AG04450 (cell line): Measurements from ENCODE around the gene NLRP14. TPM values are rescaled to one million over a fixed set of nuclear protein-coding genes. Genes with fewer than 3 reads are reported as not detected.

Experiments used
- CTCF ChIA-PET: fragments of 300-600, 350-600 bp; formaldehyde crosslinking; extraction: SDS; loops from one replicate; lab custom pipeline; 2022; ENCODE audit warnings: antibody characterized with exemption, inconsistent platforms; lab: Charles Lee
- POLR2A ChIA-PET: fragments of 350-600 bp; formaldehyde crosslinking; extraction: SDS; loops from one replicate; lab custom pipeline; 2021; ENCODE audit warnings: antibody characterized with exemption, inconsistent platforms; lab: Yijun Ruan, JAX
- DNase-seq: peaks from one replicate; pipeline ENCODE4 v3.0.0-alpha.2; 2011; ENCODE audit warnings: low read depth, low spot score
- H3K27ac ChIP-seq: one replicate; pipeline ENCODE4 v1.5.1; 2012; ENCODE audit warnings: low read depth, low read length, control low read depth
- H3K27me3 ChIP-seq: one replicate; pipeline ENCODE4 v1.6.0; 2012; ENCODE audit warnings: low read length; ENCODE audit not compliant: control insufficient read depth, insufficient read depth
- H3K4me3 ChIP-seq: 2 replicates; pipeline ENCODE4 v1.5.1; 2011; ENCODE audit warnings: mild to moderate bottlenecking, low read depth, low read length, control low read depth
- H3K9me3 ChIP-seq: 2 replicates; pipeline ENCODE4 v1.5.1; 2012; ENCODE audit warnings: low read length; ENCODE audit not compliant: control insufficient read depth, insufficient read depth
- polyA plus RNA-seq: library from polyadenylated mRNA; depleted of rRNA; stranded (reverse); fragments of >200 nt; gene quantifications from 2 replicates; pipeline ENCODE4 v1.2.3, GENCODE V29; 2011
- TF ChIP-seq, protein P1 (sequence below): IDR thresholded peaks from 2 replicates; pipeline ENCODE4 v1.5.1; 2011; ENCODE audit warnings: low read depth, low read length, control low read depth, inconsistent platforms

Gene NLRP14
- polyA plus RNA-seq, 1 experiment: 0.06 TPM

DNA sequence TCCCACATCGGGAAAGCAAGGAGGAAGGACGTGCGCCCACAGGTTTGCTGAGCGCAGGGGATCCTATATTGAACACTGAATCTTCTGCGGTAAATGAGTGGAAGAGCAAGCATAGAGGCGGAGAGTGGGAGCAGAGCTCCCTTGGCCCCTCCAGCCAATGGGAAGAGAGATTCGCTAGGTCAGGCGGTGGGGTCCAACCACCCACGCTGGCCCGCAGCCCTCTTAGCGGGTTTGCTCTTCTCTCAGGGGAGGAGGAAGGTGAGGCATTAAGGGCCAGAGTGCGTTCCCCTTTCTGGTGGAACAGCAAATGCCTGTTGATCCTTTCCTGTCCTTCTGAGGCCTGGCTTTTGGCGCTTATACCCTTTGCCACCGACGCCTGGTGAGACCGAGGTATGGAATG, 10.6 kb downstream of the NLRP14 start:
- TF ChIP-seq, protein P1, sequence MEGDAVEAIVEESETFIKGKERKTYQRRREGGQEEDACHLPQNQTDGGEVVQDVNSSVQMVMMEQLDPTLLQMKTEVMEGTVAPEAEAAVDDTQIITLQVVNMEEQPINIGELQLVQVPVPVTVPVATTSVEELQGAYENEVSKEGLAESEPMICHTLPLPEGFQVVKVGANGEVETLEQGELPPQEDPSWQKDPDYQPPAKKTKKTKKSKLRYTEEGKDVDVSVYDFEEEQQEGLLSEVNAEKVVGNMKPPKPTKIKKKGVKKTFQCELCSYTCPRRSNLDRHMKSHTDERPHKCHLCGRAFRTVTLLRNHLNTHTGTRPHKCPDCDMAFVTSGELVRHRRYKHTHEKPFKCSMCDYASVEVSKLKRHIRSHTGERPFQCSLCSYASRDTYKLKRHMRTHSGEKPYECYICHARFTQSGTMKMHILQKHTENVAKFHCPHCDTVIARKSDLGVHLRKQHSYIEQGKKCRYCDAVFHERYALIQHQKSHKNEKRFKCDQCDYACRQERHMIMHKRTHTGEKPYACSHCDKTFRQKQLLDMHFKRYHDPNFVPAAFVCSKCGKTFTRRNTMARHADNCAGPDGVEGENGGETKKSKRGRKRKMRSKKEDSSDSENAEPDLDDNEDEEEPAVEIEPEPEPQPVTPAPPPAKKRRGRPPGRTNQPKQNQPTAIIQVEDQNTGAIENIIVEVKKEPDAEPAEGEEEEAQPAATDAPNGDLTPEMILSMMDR: no peak
- Histone ChIP-seq H3K27ac (no peak overlapping the region), H3K4me3 (no peak overlapping the region), H3K27me3 (peaks cover 11% of the 10 kb centered on the region), H3K9me3 (no peaks in the 10 kb centered on the region)
- CTCF ChIA-PET: no interaction called here
- POLR2A ChIA-PET: no interaction called here
- DNase-seq: no peak

DNA sequence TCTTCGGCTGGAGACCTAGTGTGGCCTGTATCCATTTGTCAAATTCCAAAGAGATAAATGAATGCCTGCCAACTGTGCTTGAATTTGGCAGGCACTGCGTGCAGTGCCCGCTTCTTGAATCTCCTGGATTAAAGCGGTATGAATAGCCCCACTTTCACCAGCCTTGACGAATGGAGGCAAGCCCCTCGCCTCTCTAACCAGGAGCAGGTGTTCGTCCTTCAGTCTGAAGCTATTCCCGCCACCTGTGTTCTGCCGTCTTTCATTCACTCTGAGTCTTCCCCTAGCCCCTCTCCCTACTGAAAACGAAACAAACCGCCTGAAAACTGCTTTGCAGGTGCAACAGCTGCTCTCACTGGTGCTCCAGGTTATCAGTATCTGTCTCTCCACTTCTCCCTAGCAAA, 11.2 kb downstream of the NLRP14 start:
- DNase-seq: no peak
- Histone ChIP-seq H3K27me3 (peaks cover 11% of the 10 kb centered on the region), H3K9me3 (no peaks in the 10 kb centered on the region), H3K4me3 (no peak overlapping the region), H3K27ac (no peak overlapping the region)
- ChIA-PET CTCF (no interaction called here), POLR2A (no interaction called here)
- TF ChIP-seq, protein P1: no peak

DNA sequence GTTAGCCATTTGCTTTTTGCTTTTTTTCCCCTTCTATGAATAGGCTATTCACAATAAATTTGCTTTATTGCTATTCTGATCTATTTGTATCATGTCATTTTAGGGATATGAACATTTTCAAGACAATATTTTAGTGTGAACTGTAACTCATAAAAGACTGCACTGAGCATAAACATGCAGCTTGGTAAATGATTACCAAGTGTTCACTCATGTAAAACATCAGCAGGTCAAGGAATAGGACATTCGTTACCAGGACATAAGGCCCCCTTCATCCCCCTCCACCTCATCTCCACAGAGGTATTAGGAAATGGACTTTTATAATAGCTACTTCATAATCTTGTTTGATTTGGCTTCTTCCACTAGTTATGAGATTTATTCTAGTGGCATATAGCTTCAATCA, 12.4 kb downstream of the NLRP14 start:
- H3K9me3 ChIP-seq: no peaks in the 10 kb centered on the region
- POLR2A ChIA-PET: no interaction called here
- TF ChIP-seq, protein P1: no peak
- H3K27ac ChIP-seq: no peak overlapping the region
- H3K27me3 ChIP-seq: peaks cover 13% of the 10 kb centered on the region
- CTCF ChIA-PET: interaction anchor here (1.0 kb wide), 1 partner anchor 220 kb away, joined by 3 read pairs; no protein-coding TSS in a partner anchor
- no peak for DNase-seq
- H3K4me3 ChIP-seq: no peak overlapping the region

DNA sequence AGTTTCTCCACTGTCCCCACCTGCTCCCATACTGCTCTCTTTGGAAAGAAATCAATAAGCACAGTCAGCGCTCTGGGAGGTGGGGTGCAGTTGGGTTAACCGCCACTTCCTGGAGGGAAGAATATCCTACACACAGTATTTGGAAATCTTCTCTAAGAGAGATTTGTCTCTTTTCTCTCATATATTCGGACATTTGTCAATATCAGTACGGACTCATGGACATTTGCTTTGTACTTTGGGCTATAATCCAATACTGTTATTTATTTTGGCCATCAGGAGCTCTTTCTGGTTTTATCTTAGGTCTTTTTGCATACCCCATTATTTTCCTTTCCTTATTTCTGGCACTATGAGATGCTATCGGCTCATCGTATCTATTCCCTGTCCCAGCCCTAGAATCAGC, 13.7 kb downstream of the NLRP14 start:
- CTCF ChIA-PET: no interaction called here
- H3K27me3 ChIP-seq: peaks cover 15% of the 10 kb centered on the region
- TF ChIP-seq, protein P1: no peak
- POLR2A ChIA-PET: no interaction called here
- no peak overlapping the region for H3K27ac ChIP-seq
- DNase-seq: no peak
- H3K9me3 ChIP-seq: no peaks in the 10 kb centered on the region
- no peak overlapping the region for H3K4me3 ChIP-seq

DNA sequence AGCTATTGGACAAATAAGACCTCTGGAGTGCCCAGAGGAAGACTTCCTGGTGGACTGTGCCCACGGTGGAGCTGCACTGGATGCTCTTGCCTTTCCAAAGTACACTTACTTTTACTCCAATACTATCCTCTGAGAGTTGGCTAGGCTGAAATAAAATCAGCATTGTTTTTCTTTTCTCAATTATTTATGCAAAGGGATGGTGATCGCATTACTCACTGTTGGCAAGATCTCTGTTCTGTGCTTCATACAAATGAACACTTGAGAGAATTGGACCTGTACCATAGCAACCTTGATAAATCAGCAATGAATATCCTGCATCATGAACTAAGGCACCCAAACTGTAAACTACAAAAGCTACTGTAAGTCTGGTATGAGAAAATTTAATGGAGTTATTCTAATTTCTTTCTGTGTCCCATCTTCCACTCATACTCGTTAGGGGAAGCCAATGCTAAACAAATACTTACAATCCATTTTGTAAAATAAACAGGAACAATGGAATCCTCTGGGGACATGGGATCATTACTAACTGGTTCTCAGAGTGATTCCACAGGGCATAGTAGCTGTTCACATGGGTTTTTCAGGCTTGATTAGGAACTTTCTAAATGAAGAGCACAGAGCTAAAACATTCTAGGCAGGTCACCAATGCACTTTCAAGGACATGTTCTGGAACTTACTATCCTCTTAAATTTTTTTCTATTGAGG, 26.3 kb downstream of the NLRP14 start:
- CTCF ChIA-PET: interaction anchor here (0.6 to 1.6 kb wide), 3 partner anchors 10 to 234 kb away, joined by 3 to 4 read pairs (median 3); no protein-coding TSS in a partner anchor
- Histone ChIP-seq H3K4me3 (no peak overlapping the region), H3K27me3 (no peaks in the 10 kb centered on the region), H3K27ac (no peak overlapping the region), H3K9me3 (no peaks in the 10 kb centered on the region)
- TF ChIP-seq, protein P1: no peak
- POLR2A ChIA-PET: no interaction called here
- DNase-seq: peak; percentile 37
